Sigmoid colon (tissue), 4 donors: ENCODE data around the gene SLC17A9.

ENCODE experiments used
- POLR2A ChIP-seq, 2 donors: fragments of 450-650 bp; IDR thresholded peaks; one replicate each; pipeline ENCODE4 v1.6.1; 2016; ENCODE audit warnings: antibody characterized with exemption in 2 of 2, mild to moderate bottlenecking in 2 of 2, moderate library complexity in 2 of 2
- POLR2AphosphoS5 ChIP-seq, 4 donors: sonication (generic); formaldehyde crosslinking; IDR thresholded peaks; one replicate each; pipeline ENCODE4 v1.6.1; 2017; ENCODE audit warnings: antibody characterized with exemption in 4 of 4
- TF ChIP-seq, protein P1 (sequence below), 4 experiments: fragments of 450-650 bp in 3 of 4; fragments of 200-600 bp in 1 of 4; IDR thresholded peaks; one replicate each; pipeline ENCODE4 v1.5.1; 2016 to 2019; ENCODE audit warnings: antibody characterized with exemption in 4 of 4, mild to moderate bottlenecking in 3 of 4, moderate library complexity in 2 of 4

- TF ChIP-seq POLR2A (IDR thresholded peaks at IDR 0.05) (no peak), POLR2AphosphoS5 (IDR thresholded peaks at IDR 0.05) (no peak)
- TF ChIP-seq, protein P1, sequence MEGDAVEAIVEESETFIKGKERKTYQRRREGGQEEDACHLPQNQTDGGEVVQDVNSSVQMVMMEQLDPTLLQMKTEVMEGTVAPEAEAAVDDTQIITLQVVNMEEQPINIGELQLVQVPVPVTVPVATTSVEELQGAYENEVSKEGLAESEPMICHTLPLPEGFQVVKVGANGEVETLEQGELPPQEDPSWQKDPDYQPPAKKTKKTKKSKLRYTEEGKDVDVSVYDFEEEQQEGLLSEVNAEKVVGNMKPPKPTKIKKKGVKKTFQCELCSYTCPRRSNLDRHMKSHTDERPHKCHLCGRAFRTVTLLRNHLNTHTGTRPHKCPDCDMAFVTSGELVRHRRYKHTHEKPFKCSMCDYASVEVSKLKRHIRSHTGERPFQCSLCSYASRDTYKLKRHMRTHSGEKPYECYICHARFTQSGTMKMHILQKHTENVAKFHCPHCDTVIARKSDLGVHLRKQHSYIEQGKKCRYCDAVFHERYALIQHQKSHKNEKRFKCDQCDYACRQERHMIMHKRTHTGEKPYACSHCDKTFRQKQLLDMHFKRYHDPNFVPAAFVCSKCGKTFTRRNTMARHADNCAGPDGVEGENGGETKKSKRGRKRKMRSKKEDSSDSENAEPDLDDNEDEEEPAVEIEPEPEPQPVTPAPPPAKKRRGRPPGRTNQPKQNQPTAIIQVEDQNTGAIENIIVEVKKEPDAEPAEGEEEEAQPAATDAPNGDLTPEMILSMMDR (IDR thresholded peaks at IDR 0.05) = no peak
Measured at GRCh38 chr20:62970307-62971210, 18.1 kb downstream of the SLC17A9 start.
